Activated CD8-positive, alpha-beta memory T cell treated with anti-CD3 and anti-CD28 coated beads for 48 hours (primary cell): ENCODE results near the gene ABR.
"Not testable (repeated sequence)": the region's sequence is repeated elsewhere in the genome, so short reads cannot be mapped to it uniquely, and the experiment has no call there.

Source experiments
- DNase-seq, 3 experiments: peaks; one replicate each; pipeline ENCODE4 v3.0.0-alpha.2; 2020; ENCODE audit warnings: low read depth in 2 of 3, low spot score in 2 of 3

The ABR gene

DNA sequence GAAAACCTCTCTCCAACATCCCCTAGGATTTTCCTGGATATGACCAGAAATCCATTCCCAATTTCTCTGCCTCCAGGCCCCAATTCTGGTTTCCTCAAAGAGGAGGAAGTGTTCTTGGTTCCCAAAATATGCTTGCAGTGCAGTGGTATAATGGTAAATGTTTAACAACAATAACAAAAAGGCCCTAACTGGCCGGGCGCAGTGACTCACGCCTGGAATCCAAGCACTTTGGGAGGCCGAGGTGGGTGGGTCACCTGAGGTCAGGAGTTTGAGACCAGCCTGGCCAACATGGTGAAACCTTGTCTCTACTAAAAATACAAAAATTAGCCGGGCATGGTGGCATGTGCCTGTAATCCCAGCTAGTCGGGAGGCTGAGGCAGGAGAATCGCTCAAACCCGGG lies 184.5 kb downstream of the ABR start:
- not testable (repeated sequence) for DNase-seq

DNA sequence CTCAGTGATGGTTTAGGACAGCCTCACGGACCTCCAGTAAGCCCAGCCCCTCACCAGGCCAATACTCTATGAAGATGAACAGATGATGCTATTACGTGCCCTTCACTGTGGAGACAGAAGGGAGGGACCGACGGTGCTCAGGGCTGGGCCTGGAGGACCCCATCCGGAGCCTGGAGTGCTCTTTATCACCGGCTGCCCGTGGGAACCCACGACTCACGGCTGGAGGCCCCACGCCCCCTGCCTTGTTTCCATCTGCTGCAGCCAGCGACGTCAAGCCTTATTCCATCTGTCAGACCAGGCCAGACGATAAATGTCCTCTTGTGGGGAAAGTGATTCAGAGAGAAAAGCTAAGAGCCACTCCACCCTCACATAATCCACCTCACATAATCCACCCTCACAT lies 186.8 kb downstream of the ABR start:
- no peak for DNase-seq

DNA sequence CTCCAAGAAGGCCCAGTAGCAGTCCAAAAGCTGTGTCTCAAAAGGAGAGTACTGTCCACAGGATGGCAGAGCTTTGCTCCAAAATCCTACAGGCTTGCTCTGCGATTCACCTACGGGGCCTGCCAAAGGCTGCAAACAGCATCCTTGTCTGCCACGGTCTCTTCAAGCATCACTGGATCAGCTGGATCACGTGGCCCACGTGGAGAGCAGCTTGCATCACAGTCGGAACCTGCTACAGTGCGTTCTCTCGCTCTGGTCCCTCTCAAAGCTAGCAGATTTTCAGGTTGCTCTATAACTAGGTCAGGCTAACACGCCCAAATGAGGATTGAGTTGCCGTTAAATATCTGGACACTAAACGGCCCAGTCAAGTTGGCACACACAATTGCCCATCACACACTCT lies 191.2 kb downstream of the ABR start:
- DNase-seq = no peak

DNA sequence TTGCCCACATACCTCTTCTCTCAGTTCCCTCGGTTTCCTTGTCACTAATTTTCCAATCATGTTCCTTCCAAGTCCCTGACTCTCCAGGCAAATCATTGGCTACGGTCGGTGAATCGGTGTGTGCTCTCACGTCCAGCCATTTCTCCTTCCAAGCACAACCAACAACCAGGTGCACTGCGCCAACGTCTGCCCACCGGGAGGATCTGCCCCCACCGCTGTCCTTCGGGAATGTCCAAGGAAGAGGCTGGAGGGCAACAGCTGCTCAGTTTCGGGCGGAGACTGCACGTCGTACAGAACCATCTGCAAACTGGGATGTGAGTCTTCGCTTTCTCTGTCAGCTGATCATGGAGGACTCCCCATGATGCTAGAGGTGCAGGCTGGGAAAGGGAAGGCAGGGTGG lies 191.8 kb downstream of the ABR start:
- DNase-seq = no peak

GRCh38 chr17:986322-986929 lies 193.4 kb downstream of the ABR start:
- DNase-seq = no peak

- DNase-seq = no peak
Measured at GRCh38 chr17:983921-984320, 195.9 kb downstream of the ABR start.

DNA sequence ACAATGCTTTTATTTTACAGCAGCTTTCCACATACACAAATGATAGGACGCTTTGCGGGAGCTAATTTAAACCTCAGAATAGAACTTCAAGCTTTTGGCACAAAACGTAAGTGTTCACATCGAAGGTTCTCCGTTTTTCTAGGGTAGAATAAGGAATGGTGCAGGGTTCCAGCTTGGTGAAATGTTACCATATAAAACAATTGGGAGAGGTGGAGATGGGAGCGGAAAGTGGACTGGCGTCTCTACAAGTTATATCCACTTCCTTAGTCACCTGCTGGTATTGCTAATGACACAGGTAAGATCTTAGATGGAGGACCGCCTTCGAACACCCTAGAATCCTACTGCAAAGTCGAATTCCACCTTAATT lies 198.5 kb downstream of the ABR start:
- no peak for DNase-seq

DNA sequence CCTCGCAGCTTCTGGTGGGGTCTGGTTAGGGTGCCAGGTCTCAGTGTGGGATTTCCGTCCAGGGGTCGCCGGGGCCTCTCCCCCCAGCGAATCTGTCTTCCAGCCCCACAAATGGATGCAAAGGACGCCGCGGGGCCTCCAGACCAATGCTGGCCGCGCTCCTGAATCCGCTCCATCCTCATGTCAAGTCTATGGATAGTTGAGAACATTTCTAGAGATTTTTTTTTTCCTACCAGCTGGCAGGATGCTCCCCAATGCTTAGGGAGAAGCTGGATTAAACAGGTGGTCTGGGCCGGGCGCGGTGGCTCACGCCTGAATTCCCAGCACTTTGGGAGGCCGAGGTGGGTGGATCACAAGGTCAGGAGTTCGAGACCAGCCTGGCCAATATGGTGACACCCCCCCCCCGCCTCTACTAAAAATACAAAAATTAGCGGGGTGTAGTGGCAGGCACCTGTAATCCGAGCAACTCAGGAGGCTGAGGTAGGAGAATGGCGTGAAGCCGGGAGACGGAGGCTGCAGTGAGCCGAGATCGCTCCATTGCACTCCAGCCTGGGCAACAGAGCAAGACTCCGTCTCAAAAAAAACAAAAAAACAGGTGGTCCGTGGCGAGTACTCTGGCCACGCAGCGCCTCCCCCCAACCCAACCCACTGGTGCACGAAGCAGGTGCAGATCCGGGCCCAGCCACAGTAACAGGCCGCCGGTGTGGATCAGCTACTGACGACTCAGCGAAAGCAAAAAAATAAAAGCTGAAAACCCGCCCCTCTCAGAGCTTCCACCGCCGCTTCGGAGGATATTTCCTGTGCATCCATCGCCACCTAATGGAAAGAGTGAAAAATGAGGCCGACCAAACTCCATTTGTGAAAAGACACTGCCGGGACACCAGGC lies 199.1 kb downstream of the ABR start:
- peak in 2 of 3 experiments; percentile 41 to 50 for DNase-seq

DNA sequence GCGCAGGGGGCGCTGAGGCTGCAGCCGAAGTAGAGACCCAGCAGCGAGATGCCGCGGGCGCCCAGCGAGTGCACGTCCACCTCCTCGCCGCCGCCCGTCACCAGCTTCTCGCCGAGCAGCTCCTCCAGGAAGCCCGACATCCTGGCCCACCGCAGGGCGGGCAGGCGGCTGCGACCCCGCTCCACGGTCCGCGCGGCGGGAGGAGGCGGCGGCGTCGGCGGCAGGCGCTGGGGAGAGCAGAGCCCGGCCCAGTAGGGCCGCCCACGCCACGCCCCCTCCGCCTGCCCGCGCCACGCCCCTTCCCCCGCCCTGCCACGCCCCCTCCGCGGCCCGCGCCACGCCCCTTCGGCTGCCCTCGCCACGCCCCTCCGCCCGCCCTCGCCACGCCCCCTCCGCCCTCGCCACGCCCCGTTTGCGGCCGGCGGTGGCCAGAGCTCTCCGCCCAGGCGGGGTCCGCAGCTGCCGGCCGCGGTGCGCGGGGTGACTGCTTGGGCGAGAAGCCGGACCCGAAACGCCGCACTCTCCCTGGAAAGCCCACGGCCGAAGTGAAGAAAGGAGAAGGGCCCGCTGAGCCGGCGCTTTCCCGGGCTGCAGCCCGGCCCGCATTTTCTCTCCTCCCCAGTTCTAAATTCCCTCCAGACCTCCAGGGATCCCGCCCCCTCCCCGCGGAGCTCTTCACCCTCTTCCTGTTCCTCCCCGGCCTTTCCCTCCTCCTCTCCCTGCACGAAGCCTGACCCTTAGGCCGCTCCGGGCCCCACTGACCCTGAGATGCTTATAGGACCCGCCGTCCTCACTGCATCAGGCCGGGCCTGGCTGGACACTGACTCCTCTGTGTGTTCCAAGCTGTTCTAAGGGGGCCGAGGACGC lies 200.0 kb downstream of the ABR start, which contains the start of gene NXN:
NXN (minus strand) TSS at position 238 of the 867 bp plus-strand sequence.
- DNase-seq = peak; percentile 78 to 90 (median 85)

GRCh38 chr17:979212-979538 lies 200.6 kb downstream of the ABR start:
- DNase-seq = no peak

- DNase-seq = no peak
Measured at GRCh38 chr17:978103-979093, 201.4 kb downstream of the ABR start.

DNA sequence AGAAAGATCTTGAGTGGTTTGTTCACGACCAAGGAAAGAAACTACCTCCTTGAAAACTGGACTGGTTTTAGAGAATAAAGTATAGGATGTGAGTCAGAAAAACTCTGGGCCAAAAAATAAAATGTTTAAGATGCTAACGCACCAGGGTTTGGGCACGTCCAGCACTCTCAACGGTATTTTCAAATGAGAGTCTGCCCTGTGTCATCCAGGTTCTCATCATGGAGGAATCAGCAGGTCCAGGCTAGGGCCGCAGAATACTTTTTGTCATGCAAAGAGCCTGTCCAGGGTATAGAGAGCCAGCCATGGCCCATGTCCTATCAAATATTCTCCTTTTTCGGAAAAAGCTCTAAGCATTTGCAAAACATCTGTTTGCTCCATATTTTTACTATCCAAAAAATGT lies 202.6 kb downstream of the ABR start:
- DNase-seq = no peak

GRCh38 chr17:976312-976711 lies 203.5 kb downstream of the ABR start:
- DNase-seq = no peak

- no peak for DNase-seq
Measured at GRCh38 chr17:975371-975915, 204.3 kb downstream of the ABR start.

GRCh38 chr17:974778-975177 lies 205.0 kb downstream of the ABR start:
- not testable (repeated sequence) for DNase-seq

DNA sequence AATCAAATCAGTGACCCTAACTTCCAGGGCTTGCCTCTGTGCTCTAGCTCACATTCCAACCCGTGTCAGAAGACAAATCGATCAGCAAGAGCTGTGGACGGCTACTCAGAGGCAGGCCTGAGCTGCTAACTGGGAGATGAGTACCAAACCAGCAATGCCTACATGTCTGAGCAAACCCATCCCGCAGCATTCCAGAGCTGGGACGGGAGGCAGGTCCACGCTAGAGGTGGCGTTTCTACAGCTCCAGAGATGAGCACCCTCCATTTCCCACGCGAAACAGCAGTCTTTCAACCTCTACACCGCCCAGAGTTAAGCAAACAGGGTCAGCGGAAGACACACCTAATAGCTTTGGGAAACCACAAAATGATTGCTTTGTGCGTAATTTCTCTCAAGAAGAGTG lies 206.7 kb downstream of the ABR start:
- no peak for DNase-seq

GRCh38 chr17:971861-972260 lies 207.9 kb downstream of the ABR start:
- not testable (repeated sequence) for DNase-seq

GRCh38 chr17:970364-970763 lies 209.4 kb downstream of the ABR start:
- no peak for DNase-seq

DNA sequence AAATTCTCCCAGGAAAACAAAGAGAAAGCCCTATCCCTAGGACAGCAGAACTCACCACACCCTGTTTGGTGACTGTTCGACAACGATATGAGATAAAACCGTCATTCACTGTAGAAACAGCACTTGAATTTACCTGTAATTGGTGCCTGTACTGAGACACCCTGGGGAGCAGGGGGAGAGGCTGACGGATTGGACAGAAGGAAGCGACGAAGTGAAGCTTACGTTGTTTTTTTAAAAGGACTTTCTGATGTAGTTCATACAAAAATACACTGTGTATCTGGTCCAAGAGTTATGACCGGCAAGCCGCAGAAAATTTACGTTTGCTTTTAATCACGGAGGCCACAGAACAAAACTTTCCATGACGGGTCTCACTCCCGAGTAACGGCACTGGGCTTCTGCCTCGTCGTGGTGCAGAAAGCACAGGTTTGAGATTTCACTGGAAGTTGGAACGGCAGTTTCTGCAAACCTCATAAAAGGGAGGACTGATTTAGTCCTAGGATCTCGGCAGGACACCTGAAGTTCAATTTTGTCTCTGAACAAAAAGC lies 209.9 kb downstream of the ABR start:
- no peak for DNase-seq
